NCI-H748 (cell line): Measurements from ENCODE around the gene TAGLN2.

Experiments used
- DNase-seq: peaks from one replicate; lab custom pipeline; 2025; ENCODE audit not compliant: unreplicated experiment; lab: John Stamatoyannopoulos, UW

The TAGLN2 gene

GRCh38 chr1:159949981-159950381 is 24.7 kb upstream of the TAGLN2 start:
- DNase-seq = no peak

GRCh38 chr1:159949123-159949522 is 23.8 kb upstream of the TAGLN2 start:
- no peak for DNase-seq

- DNase-seq = no peak
These were observed 22.6 kb upstream of the TAGLN2 start for GRCh38 chr1:159947942-159948341.

- DNase-seq = no peak
These were observed 21.2 kb upstream of the TAGLN2 start for GRCh38 chr1:159946242-159947187.

- DNase-seq = peak; percentile 97
These were observed 20.4 kb upstream of the TAGLN2 start, which contains the start of gene IGSF9 for GRCh38 chr1:159945483-159946241. Gene IGSF9, minus strand, starts transcription at chr1:159945613. Its CDS starts 2,159 bp downstream, at chr1:159943454.

GRCh38 chr1:159944623-159945455 is 19.5 kb upstream of the TAGLN2 start:
- peak; percentile 54 for DNase-seq

GRCh38 chr1:159943908-159944622 is 18.8 kb upstream of the TAGLN2 start:
- DNase-seq = peak; percentile 26

- DNase-seq = no peak
These were observed 18.0 kb upstream of the TAGLN2 start for GRCh38 chr1:159943278-159943640.

GRCh38 chr1:159942632-159943277 is 17.4 kb upstream of the TAGLN2 start:
- DNase-seq = no peak

- DNase-seq = peak; percentile 92
These were observed 16.6 kb upstream of the TAGLN2 start for GRCh38 chr1:159941591-159942560.

GRCh38 chr1:159941141-159941540 is 15.8 kb upstream of the TAGLN2 start:
- DNase-seq = peak; percentile 90

GRCh38 chr1:159940006-159940620 is 14.8 kb upstream of the TAGLN2 start:
- DNase-seq = no peak

GRCh38 chr1:159939678-159940002 is 14.3 kb upstream of the TAGLN2 start:
- DNase-seq = no peak

GRCh38 chr1:159938905-159939677 is 13.8 kb upstream of the TAGLN2 start:
- DNase-seq = no peak

- no peak for DNase-seq
These were observed 13.0 kb upstream of the TAGLN2 start for GRCh38 chr1:159938211-159938852.

- DNase-seq = peak; percentile 71
These were observed 11.9 kb upstream of the TAGLN2 start for GRCh38 chr1:159937054-159937750.
